GM19238 (cell line): ENCODE data around the gene RPL10A.

Experiments
- DNase-seq: peaks from one replicate; pipeline ENCODE4 v3.0.0; 2011; ENCODE audit warnings: low spot score; ENCODE audit not compliant: insufficient read length

RPL10A gene

DNA sequence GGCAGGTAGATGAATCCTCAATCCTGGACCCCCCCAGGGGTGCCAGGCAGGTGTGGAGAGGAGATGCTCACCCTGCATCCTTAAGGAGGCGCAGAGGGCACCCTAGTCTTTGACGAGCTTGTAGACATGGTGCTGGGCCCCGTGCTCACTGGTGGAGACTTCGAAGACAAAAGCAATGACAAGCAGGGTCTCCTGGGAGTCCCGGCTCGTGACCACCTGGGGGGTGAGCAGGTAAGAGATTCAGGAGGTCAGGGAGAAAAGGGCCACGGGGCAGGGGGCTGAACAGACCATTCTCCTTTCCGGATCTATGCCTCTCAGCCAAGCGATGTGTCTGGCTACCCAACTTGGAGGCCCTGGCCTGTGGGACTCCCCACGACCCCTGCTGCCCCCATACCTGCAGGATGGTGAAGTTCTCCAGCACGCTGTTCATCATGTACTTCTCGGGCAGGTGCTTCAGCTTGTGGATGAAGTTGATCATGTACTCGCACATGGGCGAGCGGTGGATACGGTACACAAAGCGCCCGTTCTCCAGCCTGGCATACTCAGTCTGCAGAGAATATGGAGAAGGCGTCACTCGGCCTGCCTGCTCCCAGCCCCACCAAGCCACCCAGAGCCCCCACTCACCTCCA lies 6.9 kb downstream of the RPL10A start:
- DNase-seq = no peak

DNA sequence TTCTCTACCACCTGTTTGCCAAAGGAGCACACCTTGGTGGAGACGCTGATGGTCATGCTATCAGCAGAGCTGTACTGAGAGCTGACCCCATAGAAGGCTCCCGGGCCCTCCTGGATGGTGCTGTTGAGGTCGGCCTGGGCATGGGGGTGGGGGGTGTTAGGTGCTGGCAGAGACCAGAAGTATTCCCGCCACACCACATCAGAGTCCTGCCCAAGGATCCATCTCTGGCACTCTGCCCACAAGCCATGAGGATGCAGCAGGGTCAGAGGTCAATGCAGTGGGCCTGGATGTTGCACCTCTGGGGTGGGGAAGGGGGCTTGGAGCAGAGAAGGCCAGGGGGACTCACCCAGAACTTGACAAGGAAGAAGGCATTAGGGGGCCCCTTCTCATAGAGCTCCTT lies 7.4 kb downstream of the RPL10A start:
- no peak for DNase-seq

DNA sequence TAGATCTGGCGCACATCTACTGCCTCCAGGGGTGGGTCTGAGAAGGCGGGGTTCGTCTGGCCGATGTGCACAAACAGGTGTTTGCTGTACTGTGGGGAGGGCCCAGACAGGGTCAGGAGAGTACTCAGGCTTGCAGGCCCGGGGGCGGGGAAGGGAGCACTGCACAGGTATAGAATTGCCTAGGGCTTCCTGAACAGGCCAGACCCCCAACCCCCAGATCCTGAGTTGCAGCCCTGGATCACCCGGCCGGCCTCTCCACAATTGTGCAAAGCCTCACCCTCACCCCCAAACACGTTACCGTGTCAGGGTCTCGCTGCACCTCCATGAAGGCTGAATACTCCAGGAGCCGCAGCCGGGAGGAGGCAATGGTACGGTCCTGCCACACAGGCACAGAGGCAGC lies 7.8 kb downstream of the RPL10A start:
- DNase-seq = no peak

DNA sequence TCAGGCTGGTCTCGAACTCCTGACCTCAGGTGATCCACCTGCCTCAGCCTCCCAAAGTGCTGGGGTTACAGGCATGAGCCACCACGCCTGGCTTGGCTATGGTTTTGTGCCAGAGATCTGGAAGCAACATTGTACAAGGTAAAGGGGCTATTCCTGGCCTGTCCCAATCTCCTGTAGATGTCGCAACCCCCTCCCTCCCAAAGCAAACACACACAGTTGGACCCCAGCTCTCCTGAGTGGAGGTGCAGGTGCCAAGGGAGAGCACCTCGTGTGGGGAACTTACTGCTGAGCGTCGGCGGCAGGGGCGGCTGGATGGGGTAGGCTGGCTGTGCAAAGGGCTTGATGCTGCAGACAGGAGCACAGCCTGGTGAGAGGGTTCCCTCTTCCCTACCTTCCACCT lies 8.8 kb downstream of the RPL10A start:
- DNase-seq = no peak

DNA sequence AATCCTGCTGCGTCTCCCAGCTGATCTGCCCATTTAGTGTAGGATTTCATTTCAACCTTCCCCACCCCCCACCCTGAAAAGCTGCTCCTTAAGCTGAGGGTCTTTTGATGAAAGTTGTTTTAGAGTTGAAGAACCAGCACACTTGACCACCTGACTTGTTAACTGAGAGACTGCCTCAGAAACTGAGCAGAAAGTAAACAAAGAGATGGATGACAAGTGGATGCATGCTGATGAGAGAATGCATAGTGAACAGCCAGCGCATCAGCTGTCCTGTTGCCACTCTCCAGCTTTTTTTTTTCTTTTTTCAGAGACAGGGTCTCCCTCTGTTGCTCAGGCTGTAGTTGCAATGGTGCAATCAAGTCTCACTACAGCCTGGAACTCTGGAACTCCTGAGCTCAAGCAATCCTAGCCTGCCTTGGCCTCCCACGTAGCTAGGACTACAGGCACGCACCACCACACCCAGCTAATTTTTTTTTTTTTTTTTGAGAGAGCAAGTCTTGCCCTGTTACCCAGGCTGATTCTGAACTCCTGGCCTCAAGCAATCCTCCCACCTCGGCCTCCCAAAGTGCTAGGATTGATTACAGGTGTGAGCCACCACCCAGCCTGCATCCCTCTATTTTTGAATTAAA lies 9.5 kb downstream of the RPL10A start:
- no peak for DNase-seq

DNA sequence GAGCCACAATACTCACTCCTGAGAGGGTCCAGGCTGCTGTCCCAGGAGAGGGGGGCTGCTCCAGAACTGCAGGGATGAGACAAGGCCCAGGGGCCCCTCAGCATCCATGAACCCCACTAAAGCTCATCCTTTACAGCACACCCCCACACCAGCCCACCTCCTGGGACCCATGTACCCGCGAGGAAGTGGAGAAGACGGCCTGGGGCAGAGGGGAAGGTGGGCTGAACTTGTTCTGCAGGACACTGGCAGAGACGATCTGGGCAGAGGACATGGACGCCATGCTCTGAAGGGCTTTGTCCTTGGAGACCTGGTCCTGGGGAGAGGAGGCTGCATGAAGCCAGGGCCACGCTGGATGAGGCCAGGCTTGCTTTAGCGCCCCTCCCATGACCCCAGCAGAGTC lies 10.1 kb downstream of the RPL10A start:
- DNase-seq = no peak

DNA sequence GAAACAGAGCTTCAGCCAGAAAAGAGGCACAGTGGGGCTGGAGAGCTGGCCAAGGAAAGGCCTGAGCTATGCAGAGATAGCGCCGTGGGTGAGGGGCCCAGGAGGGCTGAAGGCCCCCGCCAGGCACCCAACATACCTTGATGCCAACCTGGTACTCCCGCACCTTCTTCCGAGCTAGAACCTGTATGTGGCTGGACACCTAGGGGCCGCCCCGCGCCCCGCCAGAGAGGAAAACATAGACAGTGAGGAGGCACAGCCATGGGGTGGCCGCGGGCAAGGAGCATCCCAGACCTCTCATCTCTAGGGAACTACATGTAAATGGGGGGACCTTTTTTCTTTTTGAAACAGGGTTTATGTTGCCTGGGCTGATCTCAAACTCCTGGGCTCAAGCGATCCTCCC lies 12.0 kb downstream of the RPL10A start:
- no peak for DNase-seq

DNA sequence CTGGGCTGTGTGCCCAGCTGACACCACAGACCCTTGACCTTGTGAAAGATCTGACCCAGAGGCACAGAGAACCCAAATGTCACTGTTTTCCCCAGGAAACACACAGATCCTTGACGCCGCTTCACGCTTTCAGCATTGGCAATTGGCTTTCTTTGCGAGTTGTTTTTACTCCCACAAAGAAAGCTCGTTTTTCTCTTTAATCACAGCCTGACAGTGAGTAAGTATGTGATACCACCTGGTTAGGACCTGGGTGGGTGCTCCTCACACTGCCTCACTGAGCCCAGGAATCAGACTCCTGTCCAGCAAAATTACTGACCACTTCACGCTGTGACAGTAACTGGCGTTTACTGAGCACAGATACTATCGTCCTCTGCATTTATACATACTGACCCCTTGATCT lies 13.0 kb downstream of the RPL10A start:
- DNase-seq = no peak

DNA sequence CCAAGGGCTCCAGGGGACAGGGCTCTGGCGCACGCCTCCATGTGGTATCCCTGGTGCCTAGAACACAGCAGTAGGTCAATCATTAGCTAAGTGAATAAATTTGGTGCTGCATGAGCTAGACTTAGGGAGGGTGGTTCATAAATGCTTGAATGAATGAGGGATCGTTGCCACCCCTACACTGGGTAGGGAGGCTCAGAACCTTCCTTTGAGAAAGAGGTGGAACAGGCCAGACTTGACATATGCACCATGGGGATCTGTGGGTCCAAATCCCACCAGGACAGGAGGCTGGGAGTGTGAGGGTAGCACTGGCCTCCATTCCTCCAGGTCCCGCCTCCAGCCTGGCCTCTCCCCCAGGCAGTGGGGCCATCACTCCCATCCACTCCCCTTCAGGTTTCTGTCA lies 14.9 kb downstream of the RPL10A start:
- DNase-seq = no peak

DNA sequence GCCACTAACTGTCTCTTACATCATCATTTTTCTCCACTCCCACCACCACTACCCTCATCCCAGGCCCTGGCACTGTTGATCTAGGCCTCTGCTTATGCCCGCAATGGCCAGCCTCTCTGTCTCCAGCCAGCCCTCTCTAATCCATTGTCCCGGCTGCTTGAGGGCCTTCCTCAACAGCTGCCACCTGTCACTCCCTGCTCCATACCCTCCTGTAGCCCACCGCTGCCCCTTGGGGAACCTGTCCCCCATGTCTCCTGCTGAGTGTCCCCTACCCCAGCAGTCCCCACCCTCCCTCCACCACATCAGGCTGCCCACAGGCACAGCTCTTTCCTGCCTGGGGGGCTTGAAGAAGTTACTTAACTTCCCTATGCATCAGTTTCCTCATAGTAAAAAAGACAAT lies 15.3 kb downstream of the RPL10A start:
- DNase-seq = no peak

DNA sequence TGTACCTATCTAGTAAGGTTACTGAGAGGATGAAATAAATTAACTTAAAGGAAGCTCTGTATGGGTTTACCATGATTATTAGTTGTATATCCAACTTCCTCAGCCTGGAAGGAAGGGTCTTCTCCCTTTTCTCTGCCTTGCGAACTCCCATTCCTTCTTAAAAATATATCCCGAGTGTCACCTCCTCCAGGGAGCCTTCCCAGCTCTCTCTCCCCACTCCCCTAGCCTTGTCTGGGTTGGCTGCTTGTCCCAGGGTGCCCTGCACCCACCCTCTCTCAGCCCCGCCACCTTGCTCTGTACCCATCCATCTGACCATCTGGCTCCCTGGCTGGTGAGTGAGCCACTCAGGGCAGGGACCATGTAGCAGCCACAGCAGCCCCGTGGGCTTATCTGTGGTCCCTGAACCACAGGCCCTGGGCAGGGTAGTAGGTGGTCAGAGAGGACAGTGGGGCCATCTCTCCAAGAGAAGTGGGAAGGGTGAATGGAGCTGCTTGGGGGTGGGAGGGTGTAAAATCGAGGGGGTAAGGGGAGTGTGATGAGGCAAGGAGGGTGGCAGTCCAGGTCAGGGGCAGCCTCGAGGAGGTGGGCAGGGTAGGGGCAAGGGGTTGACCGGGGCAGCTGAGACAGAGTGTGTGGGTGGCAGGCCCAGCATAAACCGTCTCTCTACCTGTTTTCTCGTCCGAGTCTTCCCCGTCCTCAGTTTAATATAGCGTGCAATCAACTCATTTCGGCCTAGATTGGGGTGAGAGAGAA lies 15.9 kb downstream of the RPL10A start:
- DNase-seq = no peak

DNA sequence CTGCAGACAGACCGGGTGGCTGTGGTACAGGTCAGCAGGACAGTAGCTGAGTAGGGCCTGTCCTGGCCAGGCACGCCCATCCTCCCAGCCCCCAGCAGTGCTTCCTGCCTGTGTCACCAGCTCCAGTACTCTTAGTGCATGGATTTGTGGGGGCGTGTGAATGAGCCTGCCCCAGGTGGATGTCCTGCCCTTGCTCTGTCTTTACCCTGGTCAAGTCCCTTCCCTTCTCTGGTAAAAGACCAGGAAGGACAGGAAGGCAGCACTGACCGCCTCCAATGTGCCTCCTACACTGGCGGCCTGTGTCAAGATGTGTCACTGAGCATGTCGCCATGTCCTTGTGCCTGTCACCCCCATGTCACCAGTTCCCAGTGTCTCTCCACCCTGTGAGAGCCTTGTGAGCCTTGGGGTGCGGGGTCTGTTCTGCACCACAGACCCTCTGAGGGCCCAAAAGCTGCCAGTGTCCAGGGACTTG lies 16.8 kb downstream of the RPL10A start:
- DNase-seq = no peak

DNA sequence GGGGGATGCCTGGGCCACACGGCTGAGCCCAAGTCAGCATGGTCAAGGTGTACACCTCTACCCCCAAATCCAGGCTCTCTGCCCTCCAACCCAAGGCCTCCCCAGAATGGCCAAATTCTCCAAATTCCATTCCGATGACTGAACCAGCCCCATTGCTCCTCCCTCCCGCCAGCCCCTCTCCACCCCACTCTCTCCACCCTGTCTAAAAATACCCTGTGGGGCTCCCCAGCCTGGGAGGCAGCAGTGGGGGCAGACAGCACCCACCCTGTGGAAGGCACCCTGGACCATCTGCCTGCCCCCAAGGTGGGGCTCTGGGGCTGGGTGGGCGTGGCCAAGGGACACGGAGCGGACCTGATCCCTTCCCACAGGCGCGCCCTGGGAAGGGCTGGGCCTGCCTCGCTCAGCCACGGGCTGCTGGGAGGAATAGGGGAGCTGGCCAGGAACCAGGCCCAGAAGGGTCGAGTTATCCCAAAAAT lies 17.2 kb downstream of the RPL10A start:
- DNase-seq = no peak

DNA sequence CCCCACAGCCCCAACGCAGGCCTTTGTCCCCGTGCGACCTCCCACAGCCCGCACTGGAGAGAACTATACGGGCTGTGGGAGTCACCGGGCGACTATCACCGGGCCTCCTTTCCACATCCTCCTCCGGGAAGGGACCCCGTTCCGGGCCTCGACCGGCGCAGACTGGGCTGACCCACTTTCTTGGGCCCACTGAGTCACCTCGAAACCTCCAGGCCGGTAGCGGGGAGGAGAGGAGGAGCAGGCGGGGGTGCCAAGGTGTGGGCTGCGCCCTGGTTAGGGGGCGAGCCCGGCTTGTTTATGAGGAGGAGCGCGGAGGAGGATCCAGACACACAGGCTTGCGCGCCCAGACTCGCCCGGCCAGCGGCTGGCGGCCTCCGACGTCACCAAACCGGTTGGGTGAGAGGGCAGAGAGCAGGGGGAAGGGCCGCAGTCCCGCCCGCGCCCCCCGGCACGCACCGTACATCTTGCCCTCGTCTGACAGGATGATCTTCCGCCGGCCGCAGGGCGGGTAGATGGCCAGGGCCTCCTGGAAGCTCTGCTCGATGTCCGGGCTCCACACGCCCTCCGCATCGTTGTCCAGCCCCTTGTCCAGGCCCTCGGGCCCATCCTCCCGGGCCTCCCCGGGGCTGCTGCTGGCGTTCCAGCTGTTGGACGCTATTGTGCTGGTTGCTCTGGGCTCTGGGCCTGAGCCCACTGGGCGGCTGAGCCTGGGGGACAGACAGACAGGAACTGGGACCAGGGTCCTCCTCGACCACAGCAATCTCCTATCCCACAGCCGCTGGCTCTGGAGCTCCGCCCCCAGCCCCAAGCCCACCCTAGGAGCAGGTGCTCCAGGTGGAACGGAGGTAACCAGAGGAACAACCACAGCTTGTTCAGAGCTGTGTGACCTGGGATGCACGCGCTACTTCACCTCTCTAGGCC lies 18.1 kb downstream of the RPL10A start:
- no peak for DNase-seq

DNA sequence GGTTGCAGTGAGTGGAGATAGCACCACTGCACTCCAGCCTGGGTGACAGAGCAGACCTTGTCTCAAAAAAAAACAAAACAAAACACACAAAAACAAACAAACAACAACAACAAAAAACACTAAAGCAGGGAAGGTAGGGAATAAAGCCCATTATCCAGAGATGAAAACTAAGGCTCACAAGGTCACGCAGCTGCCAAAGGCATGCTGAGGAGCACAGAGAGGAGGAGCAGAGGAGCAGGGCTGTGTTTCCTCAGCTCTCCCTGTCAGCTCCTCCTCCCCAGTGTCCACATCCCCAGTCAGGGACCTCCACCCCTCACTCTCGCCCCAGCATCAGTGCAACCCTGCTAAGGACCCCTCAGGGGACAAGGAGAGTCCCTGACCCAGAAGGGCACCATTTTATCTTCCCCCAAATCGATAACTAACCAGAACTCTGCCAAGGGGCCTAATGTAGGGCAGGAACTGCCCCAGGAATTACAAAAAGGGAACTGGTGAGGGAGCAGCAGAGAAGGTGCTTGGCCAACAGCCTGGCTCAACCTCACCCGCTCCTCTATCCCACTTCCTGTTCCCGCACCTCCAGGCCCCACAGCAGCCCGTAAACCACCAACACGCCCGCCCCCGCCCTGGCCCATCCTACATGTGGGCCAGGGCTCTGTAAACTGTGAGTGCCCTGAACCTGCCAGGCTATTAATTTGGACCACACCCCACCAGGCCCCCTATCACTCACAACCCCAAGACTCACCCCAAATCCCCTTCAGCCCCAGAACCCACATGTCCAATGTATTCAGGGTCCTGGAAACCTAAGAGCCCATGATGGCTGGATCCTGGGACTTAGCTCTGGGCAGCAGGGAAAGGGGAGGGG lies 19.7 kb downstream of the RPL10A start:
- no peak for DNase-seq

DNA sequence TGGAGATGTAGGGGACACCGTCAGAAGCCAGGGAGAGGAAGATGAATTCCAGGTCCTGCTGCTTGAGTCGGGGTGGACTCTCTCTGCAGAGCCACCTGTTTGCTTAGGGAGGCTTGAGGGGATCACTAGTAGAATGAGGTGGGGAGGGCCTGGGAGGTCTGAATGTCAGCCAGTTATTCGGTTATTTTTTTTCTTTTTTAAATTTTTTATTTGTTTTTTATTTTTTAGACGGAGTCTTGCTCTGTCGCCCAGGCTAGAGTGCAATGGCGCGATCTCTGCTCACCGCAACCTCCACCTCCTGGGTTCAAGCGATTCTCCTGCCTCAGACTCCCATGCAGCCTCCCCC lies 20.3 kb downstream of the RPL10A start:
- no peak for DNase-seq

DNA sequence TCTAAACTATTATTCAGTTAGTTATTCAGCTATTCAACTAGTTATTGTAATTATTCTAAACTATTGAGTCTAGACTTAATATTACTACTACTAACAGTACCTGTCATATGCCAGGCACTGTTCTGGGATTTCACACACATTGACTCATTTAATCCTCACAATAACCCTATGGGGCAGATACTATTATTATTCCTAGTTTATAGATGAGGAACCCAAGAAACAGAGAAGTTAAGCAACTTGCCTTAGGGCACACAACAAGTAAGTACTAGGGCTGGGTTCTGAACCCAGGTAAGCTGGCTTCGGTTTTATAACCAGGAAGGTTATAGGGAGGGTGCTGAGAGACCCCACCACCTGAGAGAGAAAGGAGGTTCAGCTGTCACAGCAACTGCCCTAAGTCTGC lies 20.9 kb downstream of the RPL10A start:
- DNase-seq = no peak

DNA sequence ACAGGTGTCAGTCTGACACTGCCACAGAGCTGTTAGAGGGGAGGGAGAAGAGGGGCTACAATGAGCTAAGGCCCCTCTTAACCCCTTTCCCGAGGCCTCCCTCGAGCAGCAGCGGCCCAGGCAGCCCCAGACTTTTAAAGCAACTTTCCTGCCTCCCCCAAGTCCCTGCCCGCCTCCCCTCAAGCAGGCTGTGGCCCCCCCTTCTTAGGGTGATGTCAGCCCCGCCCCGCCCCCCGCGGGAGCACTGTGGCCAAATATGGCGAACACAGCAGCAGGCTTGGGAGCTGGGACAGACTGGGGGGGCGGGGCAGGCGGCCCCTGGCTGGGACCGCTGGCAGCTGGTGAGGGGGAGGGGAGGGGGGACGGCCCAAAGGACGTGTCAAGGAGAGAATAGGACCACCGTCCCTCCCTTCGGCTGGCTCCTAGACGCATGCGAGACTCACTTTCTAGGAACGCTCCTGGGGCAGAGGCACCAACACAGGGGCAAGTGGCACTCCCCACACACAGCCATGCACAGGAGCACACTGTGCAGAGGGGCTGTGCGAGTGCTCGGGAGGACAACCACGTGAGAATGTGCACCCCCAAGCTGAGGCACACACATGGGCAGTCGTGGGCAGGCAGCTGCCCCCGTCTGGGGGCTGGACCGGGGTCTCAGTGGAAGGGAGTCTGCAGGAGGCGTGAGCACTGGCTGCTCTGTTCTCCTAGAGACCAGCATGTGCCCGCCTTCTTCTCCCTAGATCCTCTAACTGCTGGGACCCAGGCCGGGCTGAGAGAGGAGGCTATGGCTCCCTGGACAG lies 22.0 kb downstream of the RPL10A start:
- DNase-seq = no peak

DNA sequence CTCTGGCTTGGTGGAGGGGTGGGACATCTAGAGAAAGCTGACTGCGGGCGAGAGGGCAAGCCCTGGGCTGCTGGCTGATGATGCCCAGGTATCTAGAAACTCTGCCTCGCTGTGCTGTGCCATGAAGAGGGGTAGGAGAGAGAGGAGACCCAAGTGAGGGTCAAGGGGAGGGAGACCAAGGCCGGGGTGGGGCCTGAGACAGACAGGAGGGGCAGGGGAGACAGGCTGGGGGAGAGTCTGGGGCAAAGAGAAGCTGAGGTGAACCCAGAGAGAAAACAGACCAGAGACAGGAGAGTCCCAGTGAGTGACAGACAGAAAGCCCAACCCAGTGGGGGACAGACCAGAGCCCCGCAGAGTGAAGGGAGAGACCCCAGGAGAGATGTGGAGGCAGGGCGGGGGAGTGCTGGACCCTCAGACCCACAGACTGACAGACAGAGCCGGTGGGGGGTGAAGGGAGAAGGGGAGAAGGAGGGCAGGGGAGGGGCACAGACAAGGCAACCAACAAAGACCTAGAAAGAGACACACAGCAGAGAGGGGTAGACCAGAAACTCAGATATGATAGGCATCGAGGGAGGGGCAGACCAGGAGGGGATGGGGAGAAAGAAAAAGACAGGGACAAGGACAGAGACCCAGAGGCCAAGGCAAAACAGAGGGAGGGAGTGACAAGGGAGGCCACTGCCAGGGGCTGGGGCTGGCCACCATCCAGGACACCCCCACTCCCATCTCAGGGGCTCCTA lies 22.8 kb downstream of the RPL10A start:
- DNase-seq = no peak
